BLaER1 treated with 17β-estradiol and CSF1 and Interleukin-3, amounts not matched to agents 10 nM and 100 nM (cell line): ENCODE results near the gene MRC2.
"Not testable (repeated sequence)": the region's sequence is repeated elsewhere in the genome, so short reads cannot be mapped to it uniquely, and the experiment has no call there.

Experiments used
- H3K27ac ChIP-seq, 11 experiments: shearing (Covaris generic); formaldehyde crosslinking; 2 replicates each; pipeline ENCODE4 v1.8.1; 2022
- H3K27me3 ChIP-seq, 11 experiments: shearing (Covaris generic); formaldehyde crosslinking; 2 replicates each; pipeline ENCODE4 v1.8.1; 2022
- H3K36me3 ChIP-seq, 11 experiments: shearing (Covaris generic); formaldehyde crosslinking; 2 replicates each; pipeline ENCODE4 v1.8.1; 2022
- H3K4me1 ChIP-seq, 10 experiments: shearing (Covaris generic); formaldehyde crosslinking; 2 replicates each; pipeline ENCODE4 v1.8.1; 2022
- H3K4me2 ChIP-seq, 11 experiments: shearing (Covaris generic); formaldehyde crosslinking; 2 replicates each; pipeline ENCODE4 v1.8.1; 2022
- H3K4me3 ChIP-seq, 10 experiments: shearing (Covaris generic); formaldehyde crosslinking; 2 replicates each; pipeline ENCODE4 v1.8.1; 2022
- H3K9ac ChIP-seq, 11 experiments: shearing (Covaris generic); formaldehyde crosslinking; 2 replicates each; pipeline ENCODE4 v1.8.1; 2022
- H3K9me3 ChIP-seq, 11 experiments: shearing (Covaris generic); formaldehyde crosslinking; replicated peaks in 1 of 11; 2 replicates each; pipeline ENCODE4 v1.8.1; 2022
- H4K20me1 ChIP-seq, 11 experiments: shearing (Covaris generic); formaldehyde crosslinking; 2 replicates each; pipeline ENCODE4 v1.8.1; 2022
- Cebpa-rat ChIP-seq, 11 experiments: shearing (Covaris generic); IDR thresholded peaks; 2 replicates each; pipeline ENCODE4 v1.8.1; 2022

The MRC2 gene

DNA sequence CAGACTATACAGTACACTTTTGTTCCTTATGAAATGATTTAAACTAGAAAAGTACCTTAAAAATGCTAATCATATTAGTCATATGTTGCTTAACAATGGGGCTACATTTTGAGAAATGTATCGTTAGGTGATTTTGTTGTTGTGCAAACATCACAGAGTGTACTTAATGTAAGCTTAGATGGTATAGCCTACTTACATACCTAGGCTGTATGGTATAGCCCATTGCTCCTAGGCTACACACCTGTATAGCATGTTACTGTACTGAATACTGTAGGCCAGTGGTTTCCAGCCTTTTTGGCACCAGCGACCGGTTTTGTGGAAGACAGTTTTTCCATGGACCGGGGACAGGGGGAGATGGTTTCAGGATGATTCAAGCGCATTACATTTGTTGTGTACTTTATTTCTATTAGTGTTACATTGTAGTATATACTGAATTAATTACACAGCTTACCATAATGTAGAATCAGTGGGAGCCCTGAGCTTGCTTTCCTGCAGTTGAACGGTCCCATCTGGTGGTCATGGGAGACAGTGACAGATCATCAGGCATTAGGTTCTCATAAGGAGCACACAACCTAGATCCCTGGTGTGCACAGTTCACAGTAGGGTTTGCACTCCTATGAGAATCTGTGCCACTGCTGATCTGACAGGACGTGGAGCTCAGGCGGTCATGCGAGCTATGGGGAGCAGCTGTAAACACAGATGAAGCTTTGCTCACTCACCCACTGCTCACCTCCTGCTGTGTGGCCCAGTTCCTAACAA is 35.0 kb upstream of the MRC2 start:
- Histone ChIP-seq H3K9me3 (peaks cover 29 to 52% (median 42%) of the 10 kb centered on the region in 11 experiments), H3K36me3 (peaks cover 92 to 98% (median 94%) of the 10 kb centered on the region in 11 experiments), H3K4me2 (no peak overlapping the region), H3K4me3 (no peak overlapping the region), H3K27ac (no peak overlapping the region), H3K9ac (no peak overlapping the region), H4K20me1 (peaks cover 0 to 17% (median 0%) of the 10 kb centered on the region in 11 experiments; a peak in 6 of 22 replicates), H3K4me1 (peaks cover 0 to 12% (median 0%) of the 10 kb centered on the region in 10 experiments; a peak in 5 of 20 replicates), H3K27me3 (no peaks in the 10 kb centered on the region)
- TF ChIP-seq Cebpa-rat (IDR thresholded peaks at IDR 0.05): no peak

DNA sequence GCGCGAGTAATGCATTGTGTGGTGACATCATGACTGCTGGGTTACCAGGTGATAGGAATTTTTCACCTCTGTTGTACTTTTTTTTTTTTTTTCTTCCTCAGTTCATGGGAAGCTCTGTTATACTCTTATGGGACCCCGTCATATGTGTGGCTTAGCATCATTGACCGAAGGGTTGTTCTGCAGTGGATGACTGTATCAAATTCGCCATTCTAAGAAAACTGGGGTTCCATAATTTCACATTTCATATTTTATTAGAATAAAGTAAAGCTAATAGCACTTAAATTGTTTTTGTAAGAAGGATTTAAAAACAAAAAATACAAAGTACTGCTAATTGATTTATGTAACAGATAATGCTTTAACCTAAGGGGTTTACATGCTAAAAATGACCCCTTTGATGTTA is 32.0 kb upstream of the MRC2 start:
- no peak overlapping the region for H3K4me3 ChIP-seq
- TF ChIP-seq Cebpa-rat (IDR thresholded peaks at IDR 0.05): no peak
- peaks cover 0 to 10% (median 0%) of the 10 kb centered on the region in 10 experiments; a peak in 4 of 20 replicates for H3K4me1 ChIP-seq
- no peak overlapping the region for H3K4me2 ChIP-seq
- H3K9me3 ChIP-seq: peaks cover 29 to 52% (median 42%) of the 10 kb centered on the region in 11 experiments
- peaks cover 99 to 100% (median 100%) of the 10 kb centered on the region in 11 experiments for H3K36me3 ChIP-seq
- H3K9ac ChIP-seq: no peak overlapping the region
- H4K20me1 ChIP-seq: peaks cover 0 to 20% (median 0%) of the 10 kb centered on the region in 11 experiments; a peak in 3 of 22 replicates
- no peak overlapping the region for H3K27ac ChIP-seq
- H3K27me3 ChIP-seq: no peaks in the 10 kb centered on the region

DNA sequence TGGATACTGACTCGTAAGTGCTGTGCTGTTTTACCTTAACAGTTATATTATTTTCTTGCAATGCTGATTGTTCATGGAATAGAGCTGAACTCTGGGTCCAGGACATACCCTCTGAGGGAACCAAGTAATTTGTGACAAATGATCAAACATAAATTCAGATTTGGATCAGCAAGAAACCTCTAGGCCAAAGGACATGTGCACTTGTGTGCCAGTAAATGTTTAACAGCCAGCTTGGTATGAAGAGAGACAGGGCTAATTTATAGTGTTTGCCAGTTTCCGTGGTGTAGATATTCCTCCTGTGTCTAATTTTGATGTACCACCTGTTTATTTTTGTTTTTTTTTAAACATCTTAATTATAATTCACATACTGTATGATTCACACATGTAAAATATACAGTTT is 30.8 kb upstream of the MRC2 start:
- no peaks in the 10 kb centered on the region for H3K27me3 ChIP-seq
- peaks cover 0 to under 1% (median 0%) of the 10 kb centered on the region in 10 experiments; a peak in 1 of 20 replicates for H3K4me1 ChIP-seq
- peaks cover 29 to 52% (median 42%) of the 10 kb centered on the region in 11 experiments for H3K9me3 ChIP-seq
- no peak overlapping the region for H3K27ac ChIP-seq
- no peak for TF ChIP-seq Cebpa-rat (IDR thresholded peaks at IDR 0.05)
- no peak overlapping the region for H3K4me2 ChIP-seq
- no peak overlapping the region for H3K4me3 ChIP-seq
- H3K9ac ChIP-seq: no peak overlapping the region
- H4K20me1 ChIP-seq: peaks cover 0 to 32% (median 0%) of the 10 kb centered on the region in 11 experiments; a peak in 3 of 22 replicates
- peaks cover 99 to 100% (median 100%) of the 10 kb centered on the region in 11 experiments for H3K36me3 ChIP-seq

DNA sequence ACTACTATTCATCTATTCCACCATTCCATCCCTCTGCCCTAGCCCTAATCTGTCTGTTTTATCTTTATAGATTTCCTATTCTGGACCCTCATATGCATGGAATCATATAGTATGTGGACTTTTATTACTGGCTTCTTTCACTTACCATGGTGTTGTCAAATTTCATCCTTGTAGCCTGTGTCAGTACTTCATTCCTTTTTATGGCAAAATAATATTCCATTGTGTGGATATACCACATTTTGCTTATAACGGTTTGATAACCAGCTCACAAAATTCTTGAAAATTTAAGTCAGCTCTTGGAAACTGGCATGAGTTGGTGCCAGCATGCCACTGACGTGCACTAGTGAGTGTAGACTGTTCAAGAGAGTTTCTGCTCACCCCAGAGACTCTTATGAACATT is 30.3 kb upstream of the MRC2 start:
- no peak for TF ChIP-seq Cebpa-rat (IDR thresholded peaks at IDR 0.05)
- H3K4me2 ChIP-seq: no peak overlapping the region
- H3K36me3 ChIP-seq: peaks cover 99 to 100% (median 100%) of the 10 kb centered on the region in 11 experiments

DNA sequence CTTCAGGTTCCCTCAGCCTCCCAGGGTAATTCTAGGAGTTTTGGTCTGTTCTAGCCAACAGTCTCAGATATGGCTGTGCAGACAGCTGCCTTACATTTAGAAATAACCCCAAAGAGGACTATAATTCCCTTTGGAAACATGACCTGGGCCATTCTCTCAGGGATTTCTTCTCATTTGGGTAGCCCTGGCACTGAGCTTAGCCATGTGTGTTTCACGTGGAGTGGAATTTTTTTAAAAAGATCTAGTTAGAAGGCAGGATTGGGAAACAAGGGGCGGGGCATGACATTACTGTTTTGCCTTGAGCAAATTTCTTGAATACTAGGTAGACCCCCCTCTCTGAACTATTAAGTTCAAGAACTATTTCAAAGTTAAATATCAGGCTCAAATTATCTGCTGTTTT is 29.6 kb upstream of the MRC2 start:
- Histone ChIP-seq H3K4me1 (no peaks in the 10 kb centered on the region), H3K27ac (no peak overlapping the region), H3K9me3 (peaks cover 29 to 45% (median 42%) of the 10 kb centered on the region in 11 experiments), H3K4me3 (no peak overlapping the region), H3K4me2 (no peak overlapping the region), H3K36me3 (peaks cover 99 to 100% (median 100%) of the 10 kb centered on the region in 11 experiments), H4K20me1 (peaks cover 0 to 31% (median 0%) of the 10 kb centered on the region in 11 experiments; a peak in 4 of 22 replicates), H3K27me3 (no peaks in the 10 kb centered on the region), H3K9ac (no peak overlapping the region)
- no peak for TF ChIP-seq Cebpa-rat (IDR thresholded peaks at IDR 0.05)

More for the DNA sequence above, 30.3 kb upstream of the MRC2 start:
- Histone ChIP-seq H3K4me1 (no peaks in the 10 kb centered on the region), H3K4me3 (no peak overlapping the region), H3K27ac (no peak overlapping the region), H3K9ac (no peak overlapping the region), H4K20me1 (peaks cover 0 to 33% (median 0%) of the 10 kb centered on the region in 11 experiments; a peak in 3 of 22 replicates), H3K9me3 (peaks cover 29 to 52% (median 42%) of the 10 kb centered on the region in 11 experiments), H3K27me3 (no peaks in the 10 kb centered on the region)

DNA sequence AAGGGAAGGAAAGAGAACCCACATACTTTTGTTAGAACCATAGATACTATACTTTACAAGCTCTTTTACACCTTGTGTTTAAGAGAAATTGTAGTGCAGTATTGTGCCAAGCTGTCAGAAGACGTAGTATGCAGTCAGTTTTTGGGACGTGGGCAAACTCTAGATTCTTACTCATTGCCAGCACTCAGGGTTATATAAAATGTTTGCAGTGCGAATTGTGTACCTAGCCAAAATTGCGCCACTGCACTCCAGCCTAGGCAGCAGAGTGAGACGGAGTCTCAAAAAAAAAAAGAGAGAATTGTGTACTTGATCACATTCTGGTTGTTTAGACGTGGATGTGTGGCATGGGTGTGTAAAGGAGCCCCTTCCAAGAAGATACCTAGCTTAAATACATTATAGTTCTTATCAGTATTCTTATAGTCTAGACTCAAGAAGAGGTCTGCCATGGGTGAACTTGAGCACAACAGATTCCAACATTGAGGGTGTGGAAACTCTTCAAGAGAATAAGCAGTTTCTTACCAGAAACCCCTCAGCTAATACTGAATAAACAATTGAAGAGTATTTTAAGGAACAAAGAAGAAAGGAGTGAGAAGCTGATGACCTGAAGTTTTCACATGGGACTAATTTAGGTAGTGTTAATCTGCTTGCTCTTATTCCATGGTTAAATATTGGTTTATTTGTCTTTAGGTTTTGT is 27.4 kb upstream of the MRC2 start:
- no peak overlapping the region for H3K9ac ChIP-seq
- peaks cover 0 to 33% (median 0%) of the 10 kb centered on the region in 11 experiments; a peak in 4 of 22 replicates for H4K20me1 ChIP-seq
- no peak overlapping the region for H3K4me3 ChIP-seq
- H3K4me2 ChIP-seq: no peak overlapping the region
- peaks cover 14 to 25% (median 22%) of the 10 kb centered on the region in 11 experiments for H3K9me3 ChIP-seq
- no peaks in the 10 kb centered on the region for H3K27me3 ChIP-seq
- no peak overlapping the region for H3K27ac ChIP-seq
- peaks cover 97 to 100% (median 100%) of the 10 kb centered on the region in 11 experiments for H3K36me3 ChIP-seq
- no peak for TF ChIP-seq Cebpa-rat (IDR thresholded peaks at IDR 0.05)
- H3K4me1 ChIP-seq: no peaks in the 10 kb centered on the region

DNA sequence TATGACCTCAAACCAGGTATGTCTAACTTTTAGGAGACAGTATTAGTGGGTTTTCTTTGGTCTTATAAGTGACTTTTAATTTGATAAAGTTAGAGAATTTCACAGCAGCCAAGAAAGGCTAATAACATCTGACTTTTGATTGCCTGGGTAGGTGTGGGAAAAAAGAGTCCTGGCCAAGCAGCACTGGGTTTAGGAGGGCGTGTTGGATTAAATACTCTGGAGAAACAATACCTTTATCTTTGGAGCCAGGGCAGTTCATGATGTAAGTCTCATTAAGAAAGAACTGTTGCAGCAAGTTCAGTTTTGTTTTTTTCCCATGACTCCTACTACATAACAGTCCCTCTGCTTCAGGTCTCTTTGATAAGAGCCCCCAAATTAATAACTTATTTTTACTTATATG is 26.7 kb upstream of the MRC2 start:
- no peak for TF ChIP-seq Cebpa-rat (IDR thresholded peaks at IDR 0.05)
- Histone ChIP-seq H3K36me3 (peaks cover 97 to 100% (median 100%) of the 10 kb centered on the region in 11 experiments), H3K27me3 (no peaks in the 10 kb centered on the region), H3K27ac (no peak overlapping the region), H3K9me3 (peaks cover 7 to 18% (median 15%) of the 10 kb centered on the region in 11 experiments; a peak in 21 of 22 replicates), H4K20me1 (peaks cover 0 to 33% (median 0%) of the 10 kb centered on the region in 11 experiments; a peak in 4 of 22 replicates), H3K4me1 (no peaks in the 10 kb centered on the region), H3K9ac (no peak overlapping the region), H3K4me3 (no peak overlapping the region), H3K4me2 (no peak overlapping the region)

DNA sequence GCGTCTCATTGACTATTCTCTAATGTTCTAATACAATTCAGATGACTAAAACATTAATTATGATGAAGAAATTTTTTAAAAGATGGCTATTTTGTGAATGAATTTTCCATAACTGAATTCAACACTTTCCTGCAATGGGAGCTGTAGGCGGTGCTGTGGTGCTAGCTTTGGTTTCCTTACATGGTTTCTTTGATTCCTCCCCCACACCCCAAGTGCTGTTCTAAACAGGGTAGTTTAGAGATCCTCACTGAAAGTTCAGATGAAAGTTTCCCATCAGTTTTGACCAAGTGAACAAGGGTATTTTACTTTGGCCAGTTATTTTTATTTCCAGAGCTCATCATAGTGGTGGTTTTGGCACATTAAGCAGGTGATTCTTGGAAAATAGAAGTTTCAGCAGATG is 26.0 kb upstream of the MRC2 start:
- Histone ChIP-seq H3K36me3 (peaks cover 97 to 100% (median 100%) of the 10 kb centered on the region in 11 experiments), H3K4me1 (no peaks in the 10 kb centered on the region), H4K20me1 (peaks cover 0 to 33% (median 0%) of the 10 kb centered on the region in 11 experiments; a peak in 4 of 22 replicates), H3K9ac (no peak overlapping the region), H3K4me3 (no peak overlapping the region), H3K27me3 (no peaks in the 10 kb centered on the region), H3K27ac (no peak overlapping the region), H3K9me3 (peaks cover under 1 to 11% (median 9%) of the 10 kb centered on the region in 11 experiments; a peak in 21 of 22 replicates), H3K4me2 (no peak overlapping the region)
- TF ChIP-seq Cebpa-rat (IDR thresholded peaks at IDR 0.05): no peak

DNA sequence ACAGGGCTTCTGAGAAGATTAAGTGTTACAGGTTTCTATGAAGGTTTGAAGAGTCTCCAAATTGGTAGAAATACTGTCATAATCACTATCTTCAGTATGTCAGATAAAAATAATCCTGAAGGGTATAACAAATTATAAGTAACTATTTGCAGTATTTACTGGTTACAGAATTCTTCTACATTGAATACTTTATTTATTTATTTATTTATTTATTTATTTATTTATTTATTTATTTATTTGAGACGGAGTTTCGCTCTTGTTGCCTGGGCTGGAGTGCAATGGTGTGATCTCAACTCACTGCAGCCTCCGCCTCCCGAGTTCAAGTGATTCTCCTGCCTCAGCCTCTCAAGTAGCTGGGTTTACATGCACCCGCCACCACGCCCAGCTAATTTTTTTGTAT is 23.7 kb upstream of the MRC2 start:
- Histone ChIP-seq H4K20me1 (peaks cover 0 to 31% (median 0%) of the 10 kb centered on the region in 11 experiments; a peak in 4 of 22 replicates), H3K36me3 (peaks cover 98 to 100% (median 100%) of the 10 kb centered on the region in 11 experiments), H3K4me1 (peaks cover 0 to 18% (median 13%) of the 10 kb centered on the region in 10 experiments; a peak in 14 of 20 replicates)
- H3K27ac ChIP-seq, H3K9me3 ChIP-seq, H3K4me3 ChIP-seq, H3K4me2 ChIP-seq, H3K27me3 ChIP-seq, H3K9ac ChIP-seq: not testable (repeated sequence)
